H9 (cell line): ENCODE measurements around the gene SLC9A2. TPM values are rescaled to one million over a fixed set of nuclear protein-coding genes. Genes with fewer than 3 reads are reported as not detected.
A peak's percentile ranks its signal among the peaks of the same experiment; 100 is the strongest.

Experiments used
- DNase-seq: peaks from one replicate; pipeline ENCODE4 v3.0.0-alpha.2; 2017
- H2AFZ ChIP-seq: one replicate; pipeline ENCODE4 v1.6.1; 2013; ENCODE audit warnings: mild to moderate bottlenecking, low read length, control low read depth, moderate library complexity
- H2AK5ac ChIP-seq: 2 replicates; pipeline ENCODE4 v1.6.1; 2013; ENCODE audit warnings: low read length, control low read depth, mixed read lengths; ENCODE audit not compliant: insufficient read length
- H2BK120ac ChIP-seq: one replicate; pipeline ENCODE4 v1.6.1; 2013; ENCODE audit warnings: low read depth, mild to moderate bottlenecking, low read length, control low read depth, inconsistent platforms; ENCODE audit not compliant: poor library complexity, severe bottlenecking
- H2BK12ac ChIP-seq: 2 replicates; pipeline ENCODE4 v1.6.1; 2013; ENCODE audit warnings: low read length, control low read depth, mixed read lengths, low read depth; ENCODE audit not compliant: insufficient read length
- H2BK15ac ChIP-seq: 2 replicates; pipeline ENCODE4 v1.6.1; 2013; ENCODE audit warnings: low read depth, low read length, control low read depth
- H2BK20ac ChIP-seq: one replicate; pipeline ENCODE4 v1.6.1; 2013; ENCODE audit warnings: low read depth, mild to moderate bottlenecking, low read length, control low read depth, inconsistent platforms; ENCODE audit not compliant: poor library complexity, severe bottlenecking
- H2BK5ac ChIP-seq: 2 replicates; pipeline ENCODE4 v1.6.1; 2013; ENCODE audit warnings: low read length, control low read depth, mixed read lengths; ENCODE audit not compliant: insufficient read length
- H3K14ac ChIP-seq: 2 replicates; pipeline ENCODE4 v1.6.1; 2013; ENCODE audit warnings: low read length, control low read depth; ENCODE audit not compliant: insufficient read depth
- H3K18ac ChIP-seq: 2 replicates; pipeline ENCODE4 v1.6.1; 2013; ENCODE audit warnings: low read depth, mild to moderate bottlenecking, mixed read lengths, low read length, control low read depth; ENCODE audit not compliant: insufficient read length
- H3K23ac ChIP-seq: 2 replicates; pipeline ENCODE4 v1.6.1; 2013; ENCODE audit warnings: low read length, control low read depth, mixed read lengths, low read depth; ENCODE audit not compliant: insufficient read length
- H3K23me2 ChIP-seq: 2 replicates; pipeline ENCODE4 v1.6.1; 2013; ENCODE audit warnings: low read depth, mild to moderate bottlenecking, mixed read lengths, low read length, control low read depth; ENCODE audit not compliant: insufficient read length, poor library complexity, severe bottlenecking
- H3K27ac ChIP-seq: 2 replicates; pipeline ENCODE4 v1.5.1; 2013; ENCODE audit warnings: low read length, control low read depth, mixed read lengths, low read depth; ENCODE audit not compliant: insufficient read length
- H3K27me3 ChIP-seq: 2 replicates; pipeline ENCODE4 v1.6.1; 2013; ENCODE audit warnings: low read length, control low read depth, inconsistent platforms; ENCODE audit not compliant: insufficient read depth
- H3K4ac ChIP-seq: 2 replicates; pipeline ENCODE4 v1.6.1; 2013; ENCODE audit warnings: low read depth, mild to moderate bottlenecking, control low read depth, inconsistent platforms, low read length, moderate library complexity
- H3K4me1 ChIP-seq: 2 replicates; pipeline ENCODE4 v1.6.1; 2013; ENCODE audit warnings: low read length, control low read depth, inconsistent platforms; ENCODE audit not compliant: insufficient read depth
- H3K4me2 ChIP-seq: 2 replicates; pipeline ENCODE4 v1.6.1; 2013; ENCODE audit warnings: low read length, control low read depth, mixed read lengths; ENCODE audit not compliant: insufficient read length, insufficient read depth
- H3K56ac ChIP-seq: 2 replicates; pipeline ENCODE4 v1.6.1; 2013; ENCODE audit warnings: low read depth, mild to moderate bottlenecking, mixed read lengths, low read length, control low read depth; ENCODE audit not compliant: insufficient read length
- H3K79me1 ChIP-seq: 2 replicates; pipeline ENCODE4 v1.6.1; 2013; ENCODE audit warnings: low read depth, mild to moderate bottlenecking, moderate library complexity, low read length, control low read depth, inconsistent platforms; ENCODE audit not compliant: insufficient read depth, poor library complexity, severe bottlenecking
- H3K79me2 ChIP-seq: 2 replicates; pipeline ENCODE4 v1.6.1; 2013; ENCODE audit warnings: low read length, control low read depth, inconsistent platforms; ENCODE audit not compliant: insufficient read depth
- H3K9ac ChIP-seq: 2 replicates; pipeline ENCODE4 v1.6.1; 2013; ENCODE audit warnings: low read length, control low read depth, mixed read lengths; ENCODE audit not compliant: insufficient read length; ENCODE audit errors: extremely low read depth
- H3K9me3 ChIP-seq: one replicate; pipeline ENCODE4 v1.6.1; 2013; ENCODE audit warnings: low read depth, low read length, inconsistent platforms; ENCODE audit not compliant: control insufficient read depth
- H3T11ph ChIP-seq: one replicate; pipeline ENCODE4 v1.6.1; 2013; ENCODE audit warnings: mild to moderate bottlenecking, low read length, control low read depth, inconsistent platforms
- H4K20me1 ChIP-seq: one replicate; pipeline ENCODE4 v1.6.1; 2013; ENCODE audit not compliant: control insufficient read depth, insufficient read length, insufficient read depth
- H4K5ac ChIP-seq: 2 replicates; pipeline ENCODE4 v1.6.1; 2013; ENCODE audit warnings: low read depth, mild to moderate bottlenecking, mixed read lengths, low read length, control low read depth; ENCODE audit not compliant: insufficient read length
- H4K8ac ChIP-seq: replicated peaks from 2 replicates; pipeline ENCODE4 v1.6.1; 2013; ENCODE audit warnings: low read length, control low read depth, mixed read lengths, low read depth; ENCODE audit not compliant: insufficient read length
- H4K91ac ChIP-seq: 2 replicates; pipeline ENCODE4 v1.6.1; 2013; ENCODE audit warnings: low read depth, mild to moderate bottlenecking, moderate library complexity, mixed read lengths, low read length, control low read depth; ENCODE audit not compliant: insufficient read length
- H3K27ac Mint-ChIP-seq, 3 experiments: 2 replicates in 2 of 3; 3 replicates in 1 of 3; pipeline ENCODE4 v1.8.0; 2020 to 2021; ENCODE audit warnings: mixed read lengths in 3 of 3, mild to moderate bottlenecking in 1 of 3, moderate library complexity in 1 of 3
- H3K27me3 Mint-ChIP-seq: 2 replicates; pipeline ENCODE4 v1.8.0; 2021; ENCODE audit warnings: low read depth, mild to moderate bottlenecking, moderate library complexity, mixed read lengths
- H3K36me3 Mint-ChIP-seq, 3 experiments: 2 replicates in 2 of 3; 3 replicates in 1 of 3; pipeline ENCODE4 v1.8.0; 2020 to 2021; ENCODE audit warnings: low read depth in 3 of 3, mixed read lengths in 3 of 3; ENCODE audit not compliant: insufficient read depth in 1 of 3
- H3K4me1 Mint-ChIP-seq, 2 experiments: 2 replicates each; pipeline ENCODE4 v1.8.0; 2020; ENCODE audit warnings: mixed read lengths in 2 of 2
- H3K4me3 Mint-ChIP-seq, 2 experiments: 2 replicates in 1 of 2; 3 replicates in 1 of 2; pipeline ENCODE4 v1.8.0; 2020 to 2021; ENCODE audit warnings: mild to moderate bottlenecking in 2 of 2, mixed read lengths in 2 of 2, moderate library complexity in 1 of 2
- H3K9me3 Mint-ChIP-seq, 2 experiments: 2 replicates in 1 of 2; 3 replicates in 1 of 2; pipeline ENCODE4 v1.8.0; 2020; ENCODE audit warnings: mild to moderate bottlenecking in 2 of 2, mixed read lengths in 2 of 2, moderate library complexity in 1 of 2
- CTCF ChIP-seq: fragments of 200-600 bp; sonication (generic); conservative IDR thresholded peaks from 3 replicates; pipeline ENCODE4 v1.8.0; 2021; ENCODE audit warnings: antibody characterized with exemption, mild to moderate bottlenecking
- WGBS: extraction: QIAGEN DNeasy Blood & Tissue Kit; methylation state at CpG from one replicate; pipeline ENCODE4 v1.1.7; 2013; ENCODE audit warnings: missing lambda C conversion rate, low lambda C conversion rate, mixed read lengths; ENCODE audit not compliant: insufficient read length; ENCODE audit errors: extremely low coverage; 5-methylcytosine and 5-hydroxymethylcytosine counted together
- total RNA-seq: library from RNA; stranded (reverse); gene quantifications from 2 replicates; pipeline ENCODE4 v1.2.1, GENCODE V29; 2021

The SLC9A2 gene
- total RNA-seq, 1 experiment from 2014 or later: 0.04 TPM

GRCh38 chr2:102724553-102724952 is 105.2 kb downstream of the SLC9A2 start:
- no peak overlapping the region for H3K4me2 ChIP-seq
- H4K8ac ChIP-seq: no peak overlapping the region
- H3K27me3 Mint-ChIP-seq: no peaks in the 10 kb centered on the region
- no peak overlapping the region for H4K5ac ChIP-seq
- no peaks in the 10 kb centered on the region for H3K79me2 ChIP-seq
- H3K4me1 ChIP-seq: no peaks in the 10 kb centered on the region
- H2AFZ ChIP-seq: no peak overlapping the region
- no peak overlapping the region for H2AK5ac ChIP-seq
- DNase-seq: no peak
- no peak overlapping the region for H4K91ac ChIP-seq
- H3K4me1 Mint-ChIP-seq: no peaks in the 10 kb centered on the region
- no peak overlapping the region for H2BK12ac ChIP-seq
- H3K4ac ChIP-seq: no peak overlapping the region
- H4K20me1 ChIP-seq: no peaks in the 10 kb centered on the region
- no peak overlapping the region for H2BK20ac ChIP-seq
- H3K14ac ChIP-seq: no peak overlapping the region
- H3T11ph ChIP-seq: no peak overlapping the region
- H2BK15ac ChIP-seq: no peak overlapping the region
- no peak for TF ChIP-seq CTCF
- no peaks in the 10 kb centered on the region for H3K23me2 ChIP-seq
- no peak overlapping the region for H3K4me3 Mint-ChIP-seq
- no peak overlapping the region for H3K56ac ChIP-seq
- no peaks in the 10 kb centered on the region for H3K27me3 ChIP-seq
- H3K9me3 Mint-ChIP-seq: no peaks in the 10 kb centered on the region
- no peak overlapping the region for H3K9ac ChIP-seq
- no peak overlapping the region for H3K18ac ChIP-seq
- H3K27ac Mint-ChIP-seq: no peak overlapping the region
- H3K27ac ChIP-seq: no peak overlapping the region
- no peaks in the 10 kb centered on the region for H3K9me3 ChIP-seq
- no CpG with 5 or more reads among the region's 10 CpGs for WGBS
- peak overlapping the region; percentile 40 for H3K23ac ChIP-seq
- H2BK5ac ChIP-seq: no peak overlapping the region
- H3K79me1 ChIP-seq: no peaks in the 10 kb centered on the region
- H3K36me3 Mint-ChIP-seq: peaks cover 25 to 69% (median 59%) of the 10 kb centered on the region in 3 experiments
- H2BK120ac ChIP-seq: no peak overlapping the region
